Neural crest cell (in vitro differentiated cells): ENCODE measurements around the gene AIPL1. TPM values are rescaled to one million over a fixed set of nuclear protein-coding genes. Genes with fewer than 3 reads are reported as not detected.

Experiments
- DNase-seq: peaks from one replicate; pipeline ENCODE4 v3.0.0; 2021; ENCODE audit warnings: low read depth, mixed read lengths, low spot score
- H3K27ac Mint-ChIP-seq: one replicate; pipeline ENCODE4 v1.8.0; 2021; ENCODE audit warnings: mild to moderate bottlenecking, mixed read lengths; ENCODE audit not compliant: unreplicated experiment
- H3K27me3 Mint-ChIP-seq: 2 replicates; pipeline ENCODE4 v1.8.0; 2021; ENCODE audit warnings: low read depth, mild to moderate bottlenecking, mixed read lengths
- H3K36me3 Mint-ChIP-seq: 2 replicates; pipeline ENCODE4 v1.8.0; 2021; ENCODE audit warnings: low read depth, mild to moderate bottlenecking, mixed read lengths
- H3K4me1 Mint-ChIP-seq: 2 replicates; pipeline ENCODE4 v1.8.0; 2021; ENCODE audit warnings: mixed read lengths
- H3K4me3 Mint-ChIP-seq: one replicate; pipeline ENCODE4 v1.8.0; 2021; ENCODE audit warnings: mild to moderate bottlenecking, mixed read lengths
- H3K9me3 Mint-ChIP-seq: 2 replicates; pipeline ENCODE4 v1.8.0; 2021; ENCODE audit warnings: mixed read lengths
- CTCF ChIP-seq: fragments of 200-600 bp; sonication (generic); conservative IDR thresholded peaks from 2 replicates; pipeline ENCODE4 v1.5.0; 2021; ENCODE audit warnings: antibody characterized with exemption, mild to moderate bottlenecking
- total RNA-seq: library from RNA; stranded (reverse); gene quantifications from 2 replicates; pipeline ENCODE4 v1.2.1, GENCODE V29; 2021

AIPL1 gene
- total RNA-seq, 1 donor from 2014 or later, result not detected

GRCh38 chr17:6398955-6399354, 36.0 kb downstream of the AIPL1 start:
- DNase-seq, result no peak
- no peak overlapping the region for H3K4me3 Mint-ChIP-seq
- no peak for TF ChIP-seq CTCF
- H3K9me3 Mint-ChIP-seq, result peaks cover 7% of the 10 kb centered on the region
- no peak overlapping the region for H3K27ac Mint-ChIP-seq
- peaks cover 8% of the 10 kb centered on the region for H3K27me3 Mint-ChIP-seq
- peaks cover 16% of the 10 kb centered on the region for H3K4me1 Mint-ChIP-seq
- H3K36me3 Mint-ChIP-seq, result no peaks in the 10 kb centered on the region

GRCh38 chr17:6394055-6394606, 40.8 kb downstream of the AIPL1 start:
- Mint-ChIP-seq H3K27ac (no peak overlapping the region), H3K27me3 (peaks cover 4% of the 10 kb centered on the region), H3K4me1 (peaks cover 32% of the 10 kb centered on the region), H3K4me3 (no peak overlapping the region), H3K9me3 (peaks cover 6% of the 10 kb centered on the region), H3K36me3 (no peaks in the 10 kb centered on the region)
- no peak for TF ChIP-seq CTCF
- no peak for DNase-seq

- no peak for DNase-seq
- H3K27me3 Mint-ChIP-seq, result peaks cover 4% of the 10 kb centered on the region
- peaks cover 32% of the 10 kb centered on the region for H3K4me1 Mint-ChIP-seq
- H3K27ac Mint-ChIP-seq, result no peak overlapping the region
- TF ChIP-seq CTCF, result no peak
- H3K36me3 Mint-ChIP-seq, result no peaks in the 10 kb centered on the region
- H3K4me3 Mint-ChIP-seq, result no peak overlapping the region
- H3K9me3 Mint-ChIP-seq, result peaks cover 2% of the 10 kb centered on the region
These were observed 41.5 kb downstream of the AIPL1 start for GRCh38 chr17:6393351-6393952.

GRCh38 chr17:6392609-6393350, 42.1 kb downstream of the AIPL1 start:
- Mint-ChIP-seq H3K27ac (no peak overlapping the region), H3K36me3 (no peaks in the 10 kb centered on the region), H3K4me1 (peaks cover 32% of the 10 kb centered on the region), H3K9me3 (peaks cover 2% of the 10 kb centered on the region), H3K4me3 (no peak overlapping the region), H3K27me3 (peaks cover 4% of the 10 kb centered on the region)
- no peak for DNase-seq
- no peak for TF ChIP-seq CTCF

- DNase-seq, result no peak
- H3K27me3 Mint-ChIP-seq, result no peaks in the 10 kb centered on the region
- H3K27ac Mint-ChIP-seq, result no peak overlapping the region
- no peaks in the 10 kb centered on the region for H3K36me3 Mint-ChIP-seq
- peaks cover 12% of the 10 kb centered on the region for H3K4me1 Mint-ChIP-seq
- no peak for TF ChIP-seq CTCF
- no peak overlapping the region for H3K4me3 Mint-ChIP-seq
- no peaks in the 10 kb centered on the region for H3K9me3 Mint-ChIP-seq
These were observed 46.5 kb downstream of the AIPL1 start for GRCh38 chr17:6388416-6388815.
